Natural killer cell treated with Interleukin-12 subunit alpha and Interleukin-12 subunit beta and Interleukin-15 and Interleukin-18, amount 100 ng/mL, for 72 hours (primary cell): ENCODE results near the gene TTC7B. TPM values are rescaled to one million over a fixed set of nuclear protein-coding genes. Genes with fewer than 3 reads are reported as not detected.

Source experiments
- total RNA-seq, 2 donors: library from RNA; stranded (reverse); gene quantifications; one replicate each; pipeline ENCODE4 v1.2.3, GENCODE V29; 2022

TTC7B gene
- total RNA-seq, 2 donors from 2014 or later, result 8.9 to 24.5 TPM

Other genes with a start within 250 kb of the TTC7B start
- gene RPS6KA5, start 244.2 kb upstream of the TTC7B start, total RNA-seq, result 10 to 100 TPM; 20.5 to 47.5 TPM